ENCODE measurements around the gene TIMM10.

The TIMM10 gene

DNA sequence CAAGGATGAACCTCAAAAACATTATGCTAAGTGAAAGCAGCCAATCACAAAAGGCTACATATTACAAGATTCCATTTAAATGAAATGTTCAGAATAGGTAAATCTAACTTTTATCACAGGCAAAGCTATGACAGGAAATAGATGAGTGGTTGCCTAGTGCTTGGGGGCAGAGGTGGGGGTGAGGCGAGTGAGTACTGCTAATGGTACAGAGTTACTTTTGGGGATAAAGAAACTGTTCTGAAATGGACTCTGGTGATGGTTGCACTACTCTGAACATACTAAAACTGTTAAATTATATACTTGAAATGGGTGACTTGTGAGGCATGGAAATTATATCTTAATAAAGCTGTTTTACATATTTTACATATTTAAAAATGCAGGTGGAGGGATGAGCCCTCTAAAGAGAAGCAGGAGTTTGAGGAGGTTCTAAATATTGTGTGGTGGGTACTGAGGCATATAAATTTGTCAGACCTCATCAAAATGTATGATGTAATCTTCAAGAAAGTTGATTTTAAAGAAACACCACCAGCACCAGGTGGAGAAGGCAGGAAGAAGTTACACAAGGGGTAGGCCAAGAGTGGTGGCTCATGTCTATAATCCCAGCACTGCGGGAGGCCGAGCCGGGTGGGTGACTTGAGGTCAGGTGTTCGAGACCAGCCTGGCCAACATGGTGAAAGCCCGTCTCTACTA lies 18.7 kb downstream of the TIMM10 start:
- no peak overlapping the region for H3K4me3 ChIP-seq (ENCODE audit: low read depth, low read length)
- no peak for DNase-seq (ENCODE audit: low read depth)

DNA sequence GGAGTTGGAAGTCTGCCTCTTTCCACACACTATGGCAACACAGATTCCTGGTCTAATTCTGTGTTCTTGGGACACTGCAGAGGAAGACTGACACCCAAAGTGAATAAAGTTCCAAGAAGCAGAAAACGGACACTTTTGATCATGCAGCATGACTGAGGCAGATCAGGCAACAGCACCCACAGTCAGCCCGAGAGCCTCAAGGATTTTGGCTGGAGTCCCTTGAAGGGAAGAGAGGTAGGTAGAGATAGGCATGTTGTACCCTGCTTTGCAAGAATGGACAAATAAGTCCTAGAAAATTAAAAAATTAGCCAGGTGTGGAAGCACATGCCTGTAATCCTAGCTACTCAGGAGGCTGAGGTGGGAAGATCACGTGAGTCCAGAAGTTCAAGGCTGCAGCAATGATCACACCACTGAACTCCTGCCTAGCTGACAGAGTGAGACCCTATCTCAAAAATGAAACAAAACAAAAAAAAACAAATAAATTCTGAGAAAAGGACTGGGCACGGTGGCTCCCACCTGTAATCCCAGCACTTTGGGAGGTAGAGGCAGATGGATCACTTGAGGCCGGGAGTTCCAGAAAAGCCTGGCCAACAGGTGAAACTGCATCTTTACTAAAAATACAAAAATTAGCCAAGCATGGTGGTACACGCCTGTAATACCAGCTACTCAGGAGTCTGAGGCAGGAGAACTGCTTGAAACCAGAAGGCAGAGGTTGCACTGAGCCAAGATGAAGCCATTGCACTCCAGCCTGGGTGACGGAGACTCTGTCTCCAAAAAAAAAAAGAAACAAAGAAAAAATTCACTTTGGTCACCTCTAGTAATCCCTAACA lies 22.0 kb downstream of the TIMM10 start:
- no peak for DNase-seq (ENCODE audit: low read depth)
- no peak overlapping the region for H3K4me3 ChIP-seq (ENCODE audit: low read depth, low read length)

DNA sequence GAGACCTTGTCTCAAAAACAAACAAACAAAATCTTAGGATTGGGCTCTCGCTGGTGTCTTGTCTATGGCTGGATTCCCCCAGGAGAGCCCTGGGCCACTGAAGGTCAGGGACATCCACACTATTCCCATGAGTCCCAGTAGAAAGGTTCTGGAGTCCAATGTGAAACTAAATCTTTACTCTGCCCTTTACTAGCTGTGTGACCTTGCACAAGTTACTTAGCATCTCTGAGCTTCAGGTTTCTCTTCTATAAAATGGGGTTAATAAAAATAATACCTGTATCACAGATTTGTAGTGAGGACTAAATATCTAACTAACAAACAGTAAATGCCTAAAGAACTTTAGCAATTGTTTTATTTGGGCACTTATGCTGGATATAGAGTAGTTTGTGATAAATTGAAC lies 24.0 kb downstream of the TIMM10 start:
- H3K4me3 ChIP-seq (ENCODE audit: low read depth, low read length), result no peak overlapping the region
- DNase-seq (ENCODE audit: low read depth), result no peak

- no peak for DNase-seq (ENCODE audit: low read depth)
- no peak overlapping the region for H3K4me3 ChIP-seq (ENCODE audit: low read depth, low read length)
Measured at GRCh38 chr11:57504511-57504910, 26.0 kb downstream of the TIMM10 start.

GRCh38 chr11:57502870-57503269 lies 27.7 kb downstream of the TIMM10 start:
- DNase-seq (ENCODE audit: low read depth), result no peak
- H3K4me3 ChIP-seq (ENCODE audit: low read depth, low read length), result no peak overlapping the region

GRCh38 chr11:57502376-57502775 lies 28.2 kb downstream of the TIMM10 start:
- no peak overlapping the region for H3K4me3 ChIP-seq (ENCODE audit: low read depth, low read length)
- DNase-seq (ENCODE audit: low read depth), result no peak

DNA sequence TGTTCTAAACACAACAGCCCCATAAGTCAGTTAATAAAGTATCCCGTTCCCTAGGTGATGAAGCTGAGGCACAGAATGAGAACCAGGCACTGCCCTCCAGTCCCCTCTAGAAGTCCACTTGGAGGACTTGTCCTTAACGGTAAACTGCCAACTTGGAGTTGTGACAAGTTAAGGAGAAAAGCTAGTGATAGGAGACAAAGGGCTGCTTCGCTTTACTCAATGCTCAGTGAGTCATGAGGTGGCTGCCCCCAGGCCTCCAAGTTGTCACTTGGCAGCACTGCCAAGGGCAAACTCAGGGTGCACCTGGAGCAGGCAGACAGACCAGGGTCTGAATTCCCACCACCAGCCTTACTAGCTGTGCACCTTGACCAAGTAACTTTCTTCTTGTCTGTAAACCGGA lies 28.6 kb downstream of the TIMM10 start:
- H3K4me3 ChIP-seq (ENCODE audit: low read depth, low read length), result no peak overlapping the region
- no peak for DNase-seq (ENCODE audit: low read depth)

DNA sequence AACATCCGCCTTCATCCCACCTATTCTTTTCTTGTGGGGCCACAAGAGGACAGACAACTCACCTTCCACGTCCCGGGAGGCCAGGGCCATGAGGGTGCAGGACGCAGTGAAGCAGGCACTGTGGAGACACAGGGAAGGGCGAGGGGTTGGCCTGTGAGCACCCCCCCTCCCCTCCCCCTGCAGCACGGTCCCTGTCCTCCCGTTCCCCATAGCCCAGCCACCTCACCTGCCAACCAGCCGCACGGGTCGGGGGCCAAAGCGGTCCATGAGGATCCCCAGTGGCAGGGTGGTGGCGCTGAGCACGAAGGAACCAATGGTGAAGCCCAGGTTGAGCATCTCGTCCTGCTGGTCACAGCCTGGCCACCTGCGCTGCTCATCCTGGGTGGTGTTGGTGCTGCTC lies 29.6 kb downstream of the TIMM10 start:
- DNase-seq (ENCODE audit: low read depth), result no peak
- no peak overlapping the region for H3K4me3 ChIP-seq (ENCODE audit: low read depth, low read length)

DNA sequence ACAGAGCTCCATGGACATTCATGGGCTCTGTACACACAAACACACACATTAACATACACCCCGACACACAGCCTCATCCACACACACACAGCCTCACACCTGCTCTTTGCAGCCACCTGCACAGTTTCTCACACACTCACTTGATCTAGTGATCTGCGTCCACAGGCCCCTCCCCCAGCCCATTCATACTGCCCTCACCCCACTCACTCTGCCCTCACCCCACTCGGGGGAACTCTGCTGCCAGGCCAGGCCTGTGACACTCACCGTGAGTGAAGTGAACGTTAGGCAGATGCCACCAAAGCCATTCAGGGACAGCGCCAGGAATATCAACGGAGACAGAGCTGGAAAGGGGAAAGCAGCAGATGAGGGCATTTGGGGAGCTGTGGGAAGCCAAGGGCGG lies 30.0 kb downstream of the TIMM10 start:
- no peak overlapping the region for H3K4me3 ChIP-seq (ENCODE audit: low read depth, low read length)
- DNase-seq (ENCODE audit: low read depth), result no peak

DNA sequence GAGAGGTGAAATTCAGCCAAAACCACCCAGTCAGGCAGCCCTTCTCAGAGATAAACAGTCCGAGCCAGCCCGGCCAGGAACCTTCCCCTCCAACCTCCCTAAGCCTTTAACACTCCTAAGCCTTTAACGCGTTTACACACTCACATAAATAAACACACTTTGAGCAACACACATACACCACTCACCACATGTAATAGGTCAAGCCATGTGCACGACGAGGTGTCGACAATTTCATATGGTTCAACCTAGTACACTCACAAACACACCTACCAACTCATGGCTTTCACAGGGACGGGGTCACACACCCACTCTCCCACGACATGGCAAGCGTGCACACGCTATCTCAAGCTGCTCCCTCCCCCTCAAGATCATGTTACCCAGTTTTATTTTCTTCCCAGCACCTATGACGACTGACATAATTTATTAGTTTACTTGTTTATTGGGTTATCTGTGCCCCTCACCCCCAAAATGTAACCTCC lies 30.5 kb downstream of the TIMM10 start:
- peak overlapping the region; percentile 23 for H3K4me3 ChIP-seq (ENCODE audit: low read depth, low read length)
- no peak for DNase-seq (ENCODE audit: low read depth)

- H3K4me3 ChIP-seq (ENCODE audit: low read depth, low read length), result peak overlapping the region; percentile 28
- peak; percentile 77 for DNase-seq (ENCODE audit: low read depth)
Measured at GRCh38 chr11:57499413-57499982, 31.1 kb downstream of the TIMM10 start.

DNA sequence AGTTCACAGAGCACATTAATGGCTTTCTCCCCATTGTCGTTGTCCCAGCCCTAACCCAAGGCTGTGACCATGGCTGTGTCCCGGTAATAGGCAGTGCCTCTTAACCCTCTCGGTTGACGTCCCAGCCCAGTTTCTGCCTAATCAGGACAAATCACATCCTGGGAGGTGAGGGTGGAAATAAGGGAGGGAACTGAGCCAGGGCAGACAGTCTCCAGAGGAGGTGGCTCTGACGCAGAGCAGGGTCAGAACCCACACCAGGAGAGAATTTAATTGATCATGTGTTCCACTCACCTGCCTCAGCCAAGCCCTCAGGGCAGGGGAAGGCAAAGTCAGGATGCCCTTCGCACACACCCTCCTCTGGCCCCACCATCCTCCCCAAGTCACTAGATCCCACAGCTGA lies 32.0 kb downstream of the TIMM10 start:
- no peak overlapping the region for H3K4me3 ChIP-seq (ENCODE audit: low read depth, low read length)
- no peak for DNase-seq (ENCODE audit: low read depth)

GRCh38 chr11:57497303-57498247 lies 33.0 kb downstream of the TIMM10 start:
- no peak overlapping the region for H3K4me3 ChIP-seq (ENCODE audit: low read depth, low read length)
- no peak for DNase-seq (ENCODE audit: low read depth)

GRCh38 chr11:57496109-57496820 lies 34.3 kb downstream of the TIMM10 start:
- H3K4me3 ChIP-seq (ENCODE audit: low read depth, low read length), result no peak overlapping the region
- no peak for DNase-seq (ENCODE audit: low read depth)

GRCh38 chr11:57493507-57494503 lies 36.7 kb downstream of the TIMM10 start:
- no peak overlapping the region for H3K4me3 ChIP-seq (ENCODE audit: low read depth, low read length)
- no peak for DNase-seq (ENCODE audit: low read depth)

GRCh38 chr11:57491371-57492061 lies 39.0 kb downstream of the TIMM10 start:
- no peak for DNase-seq (ENCODE audit: low read depth)
- H3K4me3 ChIP-seq (ENCODE audit: low read depth, low read length), result no peak overlapping the region

All from skeletal muscle cell (primary cell).